CD4-positive, alpha-beta T cell (primary cell): ENCODE measurements around the gene ATG2B. TPM values are rescaled to one million over a fixed set of nuclear protein-coding genes. Genes with fewer than 3 reads are reported as not detected.

Experiments used
- ATAC-seq: fragments of 200-7000 bp; cut with Tn5 transposase; one replicate; pipeline ENCODE4 v1.10.0; 2022; ENCODE audit warnings: mild to moderate bottlenecking; ENCODE audit not compliant: poor library complexity
- CTCF ChIA-PET: fragments of 350-600 bp; sonication (Branson Sonifier 250); formaldehyde crosslinking; loops from one replicate; lab custom pipeline; 2021; ENCODE audit warnings: antibody characterized with exemption, inconsistent platforms; lab: Charles Lee
- POLR2A ChIA-PET: fragments of 350-600 bp; sonication (Branson Sonifier 250); formaldehyde crosslinking; loops from one replicate; lab custom pipeline; 2021; ENCODE audit warnings: antibody characterized with exemption, inconsistent platforms; lab: Charles Lee
- DNase-seq, 14 experiments: peaks; one replicate each; pipeline ENCODE4 v3.0.0-alpha.2; 2013 to 2020; ENCODE audit warnings: mixed read lengths in 2 of 14
- H3K27ac ChIP-seq, 2 donors: one replicate each; pipeline versions ENCODE4 v1.5.1 to v1.7.0; 2013; ENCODE audit warnings: low read length in 2 of 2, low read depth in 1 of 2, mild to moderate bottlenecking in 1 of 2
- H3K27me3 ChIP-seq, 2 experiments: 1 replicate in 1 of 2; 2 replicates in 1 of 2; pipeline versions ENCODE4 v1.6.1 to v1.7.0; 2013; ENCODE audit warnings: low read length in 2 of 2, control low read depth in 1 of 2, mild to moderate bottlenecking in 1 of 2, moderate library complexity in 1 of 2; ENCODE audit not compliant: insufficient read depth in 2 of 2, control insufficient read depth in 1 of 2
- H3K36me3 ChIP-seq: one replicate; pipeline ENCODE4 v1.6.1; 2013; ENCODE audit warnings: low read length, control low read depth; ENCODE audit not compliant: insufficient read depth
- H3K4me1 ChIP-seq: one replicate; pipeline ENCODE4 v1.6.1; 2013; ENCODE audit warnings: low read length, control low read depth; ENCODE audit not compliant: insufficient read depth
- H3K4me3 ChIP-seq: one replicate; pipeline ENCODE4 v1.5.1; 2013; ENCODE audit warnings: mild to moderate bottlenecking, low read length, moderate library complexity
- H3K9me3 ChIP-seq, 2 experiments: 1 replicate in 1 of 2; 2 replicates in 1 of 2; pipeline versions ENCODE4 v1.6.1 to v1.7.0; 2013; ENCODE audit warnings: low read length in 2 of 2, mild to moderate bottlenecking in 2 of 2, control low read depth in 1 of 2, moderate library complexity in 1 of 2; ENCODE audit not compliant: control insufficient read depth in 1 of 2, insufficient read depth in 1 of 2
- H3K27ac Mint-ChIP-seq: one replicate; pipeline ENCODE4 v1.8.0; 2020; ENCODE audit warnings: mixed read lengths
- H3K27me3 Mint-ChIP-seq: one replicate; pipeline ENCODE4 v1.8.0; 2021; ENCODE audit warnings: mixed read lengths
- H3K36me3 Mint-ChIP-seq: one replicate; pipeline ENCODE4 v1.8.0; 2021; ENCODE audit warnings: low read depth, mixed read lengths
- H3K4me1 Mint-ChIP-seq: one replicate; pipeline ENCODE4 v1.8.0; 2021; ENCODE audit warnings: low read depth, mixed read lengths
- H3K4me3 Mint-ChIP-seq: one replicate; pipeline ENCODE4 v1.8.0; 2020; ENCODE audit warnings: mild to moderate bottlenecking, mixed read lengths
- H3K9me3 Mint-ChIP-seq: one replicate; pipeline ENCODE4 v1.8.0; 2020; ENCODE audit warnings: mixed read lengths
- intact Hi-C, 2 experiments: fragments of 100-400 bp; cut with DNase I in 1 of 2; cut with micrococcal nuclease in 1 of 2; formaldehyde crosslinking; loops; one replicate each; pipeline versions ENCODE4 v1.15.1 to v1.9.0; 2023 to 2025; cut with DNase I, micrococcal nuclease
- total RNA-seq, 174 experiments: library from RNA in 2 of 174; stranded (reverse) in 2 of 174; gene quantifications; one replicate each; pipeline ENCODE4 v1.2.3 and lab custom pipeline; 2021 to 2026
- TF ChIP-seq, protein P1 (sequence below): fragments of 200-600 bp; IDR thresholded peaks from one replicate; pipeline ENCODE4 v1.8.0; 2022; ENCODE audit warnings: antibody characterized with exemption, mild to moderate bottlenecking

ATG2B gene
- total RNA-seq, 2 experiments from 2014 or later, result 20.1 to 20.2 TPM

DNA sequence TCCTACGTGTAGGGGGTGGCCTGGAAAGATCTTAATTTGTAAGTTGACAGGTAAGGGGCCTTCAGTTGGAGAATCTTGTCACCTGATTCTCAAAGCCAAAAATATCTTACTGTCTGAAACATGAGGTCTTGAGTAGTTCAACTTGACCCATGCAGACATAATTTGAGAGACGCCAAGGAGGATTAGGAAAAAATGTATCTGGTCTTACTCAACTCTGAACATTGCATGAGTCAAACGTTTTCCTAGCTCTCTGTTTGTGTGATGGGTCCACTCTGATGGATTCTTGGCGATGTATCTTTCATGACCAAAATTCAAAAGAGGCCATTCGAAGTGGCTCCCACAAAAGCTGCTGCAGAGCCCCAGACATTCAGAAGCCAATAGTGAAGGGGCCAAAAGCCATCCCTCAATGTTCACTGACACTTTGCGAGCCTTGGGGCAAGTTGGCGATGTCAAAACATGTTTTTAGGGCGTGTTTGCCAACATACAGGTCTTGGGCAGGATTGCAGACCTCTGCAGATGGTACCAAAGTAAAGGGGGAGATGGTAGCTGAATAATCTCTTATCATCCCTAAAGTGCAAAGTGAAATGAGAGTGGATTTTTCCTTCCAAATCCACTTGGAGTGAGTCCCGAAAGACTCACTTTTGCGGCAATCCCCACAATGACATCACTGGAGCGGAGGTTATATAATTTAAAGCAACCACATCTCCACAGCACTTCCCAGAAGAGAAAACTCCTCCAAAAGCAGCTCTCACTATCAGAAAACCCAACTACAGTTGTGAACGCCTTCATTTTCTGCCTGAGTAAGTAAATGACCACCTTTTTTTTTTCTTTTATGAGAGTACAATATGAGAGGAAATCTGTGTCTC is 107.4 kb downstream of the ATG2B start, which contains the start of gene BDKRB1:
Gene BDKRB1 (plus strand): TSS at position 710 of the 866 bp plus-strand sequence. CDS start 7,473 bp downstream, outside the sequence.
- DNase-seq, result no peak
- no peaks in the 10 kb centered on the region for H3K36me3 ChIP-seq
- H3K4me3 ChIP-seq, result no peak within 1 kb of the TSS
- TF ChIP-seq, protein P1, sequence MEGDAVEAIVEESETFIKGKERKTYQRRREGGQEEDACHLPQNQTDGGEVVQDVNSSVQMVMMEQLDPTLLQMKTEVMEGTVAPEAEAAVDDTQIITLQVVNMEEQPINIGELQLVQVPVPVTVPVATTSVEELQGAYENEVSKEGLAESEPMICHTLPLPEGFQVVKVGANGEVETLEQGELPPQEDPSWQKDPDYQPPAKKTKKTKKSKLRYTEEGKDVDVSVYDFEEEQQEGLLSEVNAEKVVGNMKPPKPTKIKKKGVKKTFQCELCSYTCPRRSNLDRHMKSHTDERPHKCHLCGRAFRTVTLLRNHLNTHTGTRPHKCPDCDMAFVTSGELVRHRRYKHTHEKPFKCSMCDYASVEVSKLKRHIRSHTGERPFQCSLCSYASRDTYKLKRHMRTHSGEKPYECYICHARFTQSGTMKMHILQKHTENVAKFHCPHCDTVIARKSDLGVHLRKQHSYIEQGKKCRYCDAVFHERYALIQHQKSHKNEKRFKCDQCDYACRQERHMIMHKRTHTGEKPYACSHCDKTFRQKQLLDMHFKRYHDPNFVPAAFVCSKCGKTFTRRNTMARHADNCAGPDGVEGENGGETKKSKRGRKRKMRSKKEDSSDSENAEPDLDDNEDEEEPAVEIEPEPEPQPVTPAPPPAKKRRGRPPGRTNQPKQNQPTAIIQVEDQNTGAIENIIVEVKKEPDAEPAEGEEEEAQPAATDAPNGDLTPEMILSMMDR, result no peak
- ChIA-PET CTCF (no interaction called here), POLR2A (no interaction called here)
- intact Hi-C loops, result no loop called here
- Mint-ChIP-seq H3K36me3 (no peaks in the 10 kb centered on the region), H3K27ac (no peak within 1 kb of the TSS), H3K9me3 (no peaks in the 10 kb centered on the region), H3K4me3 (no peak within 1 kb of the TSS), H3K4me1 (no peaks in the 10 kb centered on the region), H3K27me3 (peaks cover 48% of the 10 kb centered on the region)
- no peaks in the 10 kb centered on the region for H3K4me1 ChIP-seq
- peaks cover 3 to 12% of the 10 kb centered on the region in 2 experiments for H3K27me3 ChIP-seq
- H3K27ac ChIP-seq, result no peak within 1 kb of the TSS
- H3K9me3 ChIP-seq, result no peaks in the 10 kb centered on the region
- ATAC-seq, result no peak

DNA sequence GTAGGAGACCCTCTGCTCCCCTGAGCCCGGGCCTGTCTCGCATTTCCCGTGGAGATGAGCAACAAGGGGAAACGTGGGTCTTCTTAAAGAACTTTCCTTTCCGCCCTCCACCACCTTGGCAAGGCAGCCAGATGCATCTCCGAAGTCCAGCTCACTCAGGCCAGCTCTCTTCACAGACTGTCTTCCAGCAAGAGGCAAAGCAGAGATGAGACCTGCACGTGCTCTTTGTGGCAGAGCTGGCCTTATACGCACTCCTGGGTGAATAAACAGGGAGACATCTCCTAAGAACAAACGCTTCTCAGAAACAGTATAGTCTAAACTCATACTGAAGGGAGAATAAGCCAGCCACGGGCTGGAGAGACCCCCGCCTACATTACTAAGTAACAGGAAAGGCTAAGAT is 108.5 kb downstream of the ATG2B start:
- H3K9me3 Mint-ChIP-seq, result no peaks in the 10 kb centered on the region
- intact Hi-C loops, result no loop called here
- Histone ChIP-seq H3K4me1 (no peaks in the 10 kb centered on the region), H3K27ac (no peak overlapping the region), H3K4me3 (no peak overlapping the region), H3K9me3 (no peaks in the 10 kb centered on the region), H3K27me3 (peaks cover 3 to 12% of the 10 kb centered on the region in 2 experiments), H3K36me3 (no peaks in the 10 kb centered on the region)
- H3K36me3 Mint-ChIP-seq, result no peaks in the 10 kb centered on the region
- H3K4me1 Mint-ChIP-seq, result no peaks in the 10 kb centered on the region
- H3K4me3 Mint-ChIP-seq, result no peak overlapping the region
- ChIA-PET CTCF (no interaction called here), POLR2A (no interaction called here)
- H3K27ac Mint-ChIP-seq, result no peak overlapping the region
- TF ChIP-seq, protein P1, result no peak
- ATAC-seq (no peak), DNase-seq (no peak)
- H3K27me3 Mint-ChIP-seq, result peaks cover 46% of the 10 kb centered on the region

DNA sequence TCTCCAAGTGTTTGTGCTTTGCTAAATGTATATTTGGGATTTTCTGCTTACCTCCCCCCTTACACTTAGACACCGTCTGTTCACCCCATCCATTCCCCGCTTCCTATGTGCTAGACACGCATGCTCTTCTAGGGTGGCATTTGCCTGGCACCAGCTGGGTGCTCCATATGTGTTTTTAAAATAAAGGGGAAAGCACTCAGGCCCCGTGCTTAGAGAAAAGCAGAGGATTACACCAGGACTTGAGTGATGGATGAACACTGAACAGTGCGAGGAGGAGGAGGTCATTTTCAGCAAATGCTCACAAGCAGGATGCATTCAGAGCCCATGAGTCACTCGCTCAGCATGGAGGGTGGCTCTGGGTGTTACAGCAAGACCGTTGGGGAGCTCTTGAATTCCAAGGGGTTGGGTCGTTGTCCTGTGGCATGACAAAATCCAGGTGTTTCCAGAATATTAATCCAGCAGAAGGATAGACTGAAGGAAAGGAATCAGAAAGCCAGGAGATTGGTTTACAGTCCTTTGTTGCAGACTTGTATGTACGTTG is 110.1 kb downstream of the ATG2B start:
- Histone ChIP-seq H3K4me3 (no peak overlapping the region), H3K4me1 (no peaks in the 10 kb centered on the region), H3K27ac (no peak overlapping the region), H3K9me3 (no peaks in the 10 kb centered on the region), H3K36me3 (no peaks in the 10 kb centered on the region), H3K27me3 (peaks cover 3 to 12% of the 10 kb centered on the region in 2 experiments)
- no peaks in the 10 kb centered on the region for H3K36me3 Mint-ChIP-seq
- H3K27me3 Mint-ChIP-seq, result peaks cover 50% of the 10 kb centered on the region
- DNase-seq (no peak), ATAC-seq (no peak)
- no peak overlapping the region for H3K4me3 Mint-ChIP-seq
- ChIA-PET CTCF (no interaction called here), POLR2A (no interaction called here)
- intact Hi-C loops, result no loop called here
- H3K27ac Mint-ChIP-seq, result no peak overlapping the region
- no peaks in the 10 kb centered on the region for H3K9me3 Mint-ChIP-seq
- no peaks in the 10 kb centered on the region for H3K4me1 Mint-ChIP-seq
- TF ChIP-seq, protein P1, result no peak
